NCI-H2196 (cell line): ENCODE results near the gene PDZD8.
"Not testable (repeated sequence)": the region's sequence is repeated elsewhere in the genome, so short reads cannot be mapped to it uniquely, and the experiment has no call there.

Experiments
- DNase-seq: peaks from one replicate; lab custom pipeline; 2025; ENCODE audit not compliant: unreplicated experiment; lab: John Stamatoyannopoulos, UW

Gene PDZD8

DNA sequence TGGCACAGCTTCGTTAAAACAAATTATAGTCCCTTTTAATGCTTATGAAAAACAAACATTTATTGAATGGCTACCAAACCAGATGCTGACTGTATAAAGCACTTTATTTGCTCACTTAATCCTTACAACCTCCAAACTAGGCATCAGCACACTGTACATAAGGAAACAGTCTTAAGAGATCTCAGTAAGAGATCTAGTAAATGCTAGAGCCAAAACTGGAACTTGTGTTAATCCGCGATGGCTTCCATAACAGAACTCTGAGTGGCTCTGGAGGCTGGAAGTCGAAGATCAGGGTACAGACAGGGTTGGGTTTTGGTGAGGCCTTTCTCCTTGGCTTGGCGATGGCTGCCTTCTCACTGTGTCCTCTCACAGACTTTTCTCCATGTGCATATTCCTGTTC, 27.0 kb downstream of the PDZD8 start:
- DNase-seq, result no peak

DNA sequence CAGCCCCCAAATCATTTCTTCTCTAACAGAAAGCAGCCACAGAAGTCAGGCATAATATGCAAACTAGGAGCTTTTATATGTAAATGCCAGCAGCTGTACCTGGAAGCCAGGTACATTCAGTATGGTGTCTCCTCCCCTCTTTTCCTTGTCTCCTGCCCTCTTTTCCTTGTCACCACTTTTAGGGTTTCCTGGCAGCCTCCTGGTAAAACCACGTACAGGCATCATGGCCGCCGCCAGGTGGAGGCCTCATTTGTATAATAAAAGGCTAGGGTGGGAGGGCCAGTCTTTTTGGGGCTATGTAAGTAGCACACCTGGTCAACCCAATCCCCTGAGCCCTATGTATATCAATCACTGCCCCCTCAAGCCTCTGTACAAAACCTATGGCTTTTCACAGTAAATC, 28.7 kb downstream of the PDZD8 start:
- DNase-seq, result no peak

- DNase-seq, result no peak
Measured at GRCh38 chr10:117345143-117345542, 30.1 kb downstream of the PDZD8 start.

- DNase-seq, result no peak
Measured at GRCh38 chr10:117342641-117343040, 32.6 kb downstream of the PDZD8 start.

DNA sequence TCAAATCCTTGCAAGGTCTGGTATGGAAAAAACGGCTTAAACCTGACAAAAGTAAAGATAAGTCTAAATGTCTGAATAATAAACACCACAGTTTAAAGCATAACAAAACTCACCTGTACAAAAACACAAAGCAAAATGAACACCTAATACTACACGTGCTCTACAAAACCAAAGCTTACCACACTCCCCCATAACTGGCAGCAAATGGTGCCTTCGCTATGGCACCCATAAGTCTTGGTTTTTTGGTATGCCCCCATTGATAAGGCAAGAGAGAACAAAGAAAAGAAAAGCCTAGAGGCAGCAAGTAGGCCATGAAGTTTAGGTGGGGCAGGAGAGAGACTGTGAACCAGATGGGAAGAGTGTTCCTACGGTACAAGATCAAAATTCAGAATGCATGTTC, 34.2 kb downstream of the PDZD8 start:
- DNase-seq, result no peak

DNA sequence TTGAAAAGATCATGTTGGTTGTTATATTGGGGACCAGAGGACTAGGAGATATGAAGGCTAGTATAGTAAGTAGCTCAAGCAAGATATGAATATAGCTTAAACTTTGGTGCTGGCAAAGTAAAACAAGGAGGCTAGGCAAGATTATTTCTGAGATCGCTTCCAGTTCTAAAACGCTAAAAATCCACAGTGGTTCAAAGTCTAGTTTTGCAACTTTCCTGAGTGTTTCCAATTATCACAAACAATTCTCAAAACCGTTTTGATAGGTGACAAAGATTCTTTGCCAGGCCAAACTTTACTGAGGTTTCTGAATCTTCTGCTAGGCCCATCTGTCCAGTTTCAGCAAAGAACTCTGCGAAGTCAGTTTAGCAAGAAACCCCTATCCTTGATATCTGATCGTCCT, 35.3 kb downstream of the PDZD8 start:
- DNase-seq, result no peak

- no peak for DNase-seq
Measured at GRCh38 chr10:117339578-117339977, 35.7 kb downstream of the PDZD8 start.

GRCh38 chr10:117334926-117335325, 40.3 kb downstream of the PDZD8 start:
- no peak for DNase-seq

GRCh38 chr10:117334066-117334465, 41.2 kb downstream of the PDZD8 start:
- no peak for DNase-seq

DNA sequence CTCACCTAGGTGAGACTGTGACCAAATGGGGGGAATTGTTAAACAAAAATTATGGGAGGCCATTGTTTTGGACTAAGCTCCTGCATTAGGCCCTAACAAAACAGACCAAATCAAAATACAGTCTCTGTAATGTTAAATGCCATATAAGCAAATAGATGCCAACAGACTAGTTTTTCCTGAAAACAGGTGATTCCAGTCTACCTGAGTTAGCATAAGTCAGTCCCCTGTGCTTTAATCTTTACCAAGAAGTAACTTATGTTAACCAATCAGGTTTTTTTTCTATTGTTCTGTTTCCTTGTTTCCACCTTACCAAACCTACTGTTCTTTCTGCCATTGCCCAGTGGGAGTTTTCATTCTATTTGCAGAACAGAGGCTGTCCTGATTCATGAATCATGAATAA, 48.0 kb downstream of the PDZD8 start:
- DNase-seq, result no peak

DNA sequence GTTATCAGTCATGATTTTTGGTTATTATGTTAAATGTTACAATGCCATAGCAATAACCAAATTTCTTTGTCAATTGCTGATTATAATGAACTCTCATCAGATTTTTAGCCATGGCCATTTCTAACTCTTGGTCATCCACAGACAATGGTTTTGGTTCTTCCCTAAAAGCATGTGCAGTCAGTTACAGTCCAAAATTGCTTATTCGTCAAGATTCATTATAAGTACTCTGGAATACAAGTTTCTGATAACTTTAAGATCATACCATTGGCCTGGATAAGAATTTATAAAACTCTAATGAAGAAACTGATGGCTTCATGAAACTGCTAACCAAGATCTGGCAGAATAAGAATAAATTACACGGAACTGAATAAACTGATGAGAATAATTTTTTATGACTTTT, 50.9 kb downstream of the PDZD8 start:
- no peak for DNase-seq

DNA sequence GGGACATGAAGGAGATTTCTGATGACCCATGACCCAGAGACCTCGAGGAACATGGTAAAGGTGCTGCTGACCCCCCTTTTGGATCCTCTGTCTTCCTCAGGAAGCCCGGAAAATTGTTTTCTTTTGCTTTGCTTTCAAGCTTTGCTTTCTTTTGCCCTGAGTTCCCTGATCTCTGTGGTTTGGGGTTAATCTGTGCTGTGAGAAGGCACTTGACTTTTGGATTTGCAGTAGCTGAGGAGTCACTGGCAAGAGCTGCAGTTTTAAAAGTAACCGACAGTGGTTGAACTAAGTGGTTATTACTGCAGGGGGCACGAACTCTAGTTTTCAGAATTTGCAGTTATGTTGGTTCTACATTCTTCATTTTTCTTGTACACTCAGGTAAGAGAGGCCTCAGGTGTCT, 53.0 kb downstream of the PDZD8 start:
- DNase-seq, result no peak

GRCh38 chr10:117320050-117320665, 55.1 kb downstream of the PDZD8 start:
- DNase-seq, result peak; percentile 4

- no peak for DNase-seq
Measured at GRCh38 chr10:117318909-117319308, 56.3 kb downstream of the PDZD8 start.

- DNase-seq, result no peak
Measured at GRCh38 chr10:117316701-117317100, 58.5 kb downstream of the PDZD8 start.

DNA sequence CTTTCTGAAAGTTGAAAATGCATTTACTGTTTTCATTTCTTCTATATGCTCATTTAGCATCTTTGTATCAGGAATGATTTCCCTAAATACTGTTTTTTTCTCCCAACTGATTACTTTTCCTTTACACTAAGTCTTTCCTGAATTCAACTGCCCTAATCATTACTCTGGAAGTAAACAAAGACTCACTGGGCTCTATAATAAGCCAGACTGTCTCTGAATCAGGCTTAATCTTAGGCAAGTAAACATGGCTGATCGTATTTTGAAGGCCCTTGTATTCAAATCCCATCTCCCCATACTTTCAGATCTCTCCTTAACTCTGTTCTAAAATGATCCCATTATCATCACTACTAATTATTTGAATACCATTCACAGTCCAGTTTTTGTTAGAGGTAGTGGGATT, 61.6 kb downstream of the PDZD8 start:
- no peak for DNase-seq

DNA sequence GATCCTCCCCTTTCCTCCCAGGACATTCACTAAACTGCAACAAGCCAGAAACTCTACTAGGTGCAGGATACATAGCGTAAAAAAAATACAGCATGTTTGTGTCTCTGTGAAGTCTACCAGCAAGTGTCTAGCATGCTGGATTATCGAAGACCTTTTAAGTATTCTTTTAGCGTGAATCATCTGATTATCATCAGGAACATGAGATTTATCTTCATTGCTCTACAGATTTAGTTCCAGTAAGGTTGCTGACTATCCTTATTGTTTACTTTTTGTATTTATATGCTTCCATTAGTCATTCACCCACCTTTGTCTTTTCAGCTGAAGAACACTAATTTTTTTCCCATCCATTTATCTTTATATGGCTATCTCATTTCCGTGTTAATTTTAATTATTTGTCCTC, 62.8 kb downstream of the PDZD8 start:
- DNase-seq, result no peak

GRCh38 chr10:117311261-117311660, 64.0 kb downstream of the PDZD8 start:
- DNase-seq, result no peak

GRCh38 chr10:117306674-117307073, 68.6 kb downstream of the PDZD8 start:
- DNase-seq, result no peak

DNA sequence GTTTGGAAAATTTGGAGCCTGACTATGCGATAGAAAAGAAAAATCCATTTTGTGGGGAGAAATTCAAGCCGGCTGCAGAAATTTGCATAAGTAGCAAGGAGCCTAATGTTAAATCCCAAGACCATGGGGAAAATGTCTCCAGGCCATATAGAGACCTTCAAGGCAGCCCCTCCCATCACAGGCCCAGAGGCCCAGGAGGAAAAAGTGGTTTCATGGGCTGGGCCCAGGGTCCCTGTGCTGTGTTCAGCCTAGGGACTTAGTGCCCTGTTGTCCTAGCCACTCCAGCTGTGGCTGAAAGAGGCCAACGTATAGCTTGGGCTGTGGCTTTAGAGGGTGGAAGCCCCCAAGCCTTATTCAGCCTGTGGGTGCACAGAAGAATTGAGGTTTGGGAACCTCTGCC, 71.8 kb downstream of the PDZD8 start:
- not testable (repeated sequence) for DNase-seq

DNA sequence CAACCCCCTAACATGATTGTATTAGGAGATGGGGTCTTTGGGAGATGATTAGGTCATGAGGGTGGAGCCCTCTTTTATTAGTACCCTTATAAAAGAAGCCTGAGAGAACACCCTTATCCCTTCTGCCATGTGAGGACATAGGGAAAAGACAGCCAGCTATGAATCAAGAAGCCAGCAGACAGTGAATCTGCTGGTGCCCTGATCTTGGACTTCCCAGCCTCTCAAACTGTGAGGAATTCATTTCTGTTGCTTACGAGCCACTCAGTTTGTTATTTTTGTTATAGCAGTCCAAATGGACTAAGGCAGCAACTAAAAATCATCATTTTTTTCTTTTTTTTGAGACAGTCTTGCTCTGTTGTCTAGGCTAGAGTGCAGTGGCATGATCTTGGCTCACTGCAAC, 74.6 kb downstream of the PDZD8 start:
- DNase-seq, result no peak

DNA sequence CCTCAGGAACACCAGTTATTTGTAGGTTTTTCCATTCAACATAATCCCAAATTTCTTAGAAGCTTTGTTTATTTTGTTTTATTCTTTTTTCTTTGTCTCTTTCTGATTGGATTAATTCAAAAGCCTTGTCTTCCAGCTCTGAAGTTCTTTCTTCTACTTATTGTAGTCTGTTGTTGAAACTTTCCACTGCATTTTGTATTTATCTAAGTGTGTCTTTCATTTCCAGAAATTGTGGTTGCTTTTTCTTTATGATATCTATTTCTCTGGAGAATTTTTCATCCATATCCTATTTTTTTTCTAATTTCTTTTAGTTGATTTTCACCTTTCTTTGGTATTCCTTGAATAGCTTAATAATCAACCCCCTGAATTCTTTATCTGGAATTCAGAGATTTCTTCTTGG, 75.8 kb downstream of the PDZD8 start:
- no peak for DNase-seq

- no peak for DNase-seq
Measured at GRCh38 chr10:117298219-117298618, 77.0 kb downstream of the PDZD8 start.

- no peak for DNase-seq
Measured at GRCh38 chr10:117294735-117295134, 80.5 kb downstream of the PDZD8 start.
